HEK293T (cell line): Measurements from ENCODE around the gene NBAS.

Experiments used
- CTCF ChIA-PET: fragments of 350-600 bp; formaldehyde crosslinking; extraction: SDS; loops from one replicate; lab custom pipeline; 2021; ENCODE audit warnings: antibody characterized with exemption, inconsistent platforms; lab: Yijun Ruan, JAX
- POLR2A ChIA-PET: fragments of 350-600 bp; formaldehyde crosslinking; extraction: SDS; loops from one replicate; lab custom pipeline; 2020; ENCODE audit warnings: antibody characterized with exemption, inconsistent platforms; lab: Yijun Ruan, JAX
- DNase-seq: peaks from one replicate; pipeline ENCODE4 v3.0.0; 2012; ENCODE audit warnings: mixed read lengths; ENCODE audit errors: extremely low spot score
- ARNT ChIP-seq: fragments of 450-650 bp; IDR thresholded peaks from 2 replicates; pipeline ENCODE4 v1.6.1; 2017; ENCODE audit warnings: mild to moderate bottlenecking
- BHLHE40 ChIP-seq: fragments of 450-650 bp; IDR thresholded peaks from 2 replicates; pipeline ENCODE4 v1.6.1; 2016; ENCODE audit warnings: mild to moderate bottlenecking, moderate library complexity, borderline replicate concordance
- CTBP1 ChIP-seq: fragments of 450-650 bp; IDR thresholded peaks from 2 replicates; pipeline ENCODE4 v1.6.1; 2016; ENCODE audit warnings: borderline replicate concordance
- ELF4 ChIP-seq: fragments of 450-650 bp; IDR thresholded peaks from 2 replicates; pipeline ENCODE4 v1.6.1; 2017; ENCODE audit warnings: antibody characterized with exemption
- FOXA1 ChIP-seq: fragments of 450-650 bp; IDR thresholded peaks from 2 replicates; pipeline ENCODE4 v1.6.1; 2016; ENCODE audit warnings: mild to moderate bottlenecking
- FOXK2 ChIP-seq: fragments of 450-650 bp; IDR thresholded peaks from 2 replicates; pipeline ENCODE4 v1.6.1; 2016; ENCODE audit warnings: mild to moderate bottlenecking
- FOXM1 ChIP-seq: fragments of 450-650 bp; IDR thresholded peaks from 2 replicates; pipeline ENCODE4 v1.6.1; 2017; ENCODE audit warnings: mild to moderate bottlenecking, borderline replicate concordance
- HDGF ChIP-seq: fragments of 450-650 bp; IDR thresholded peaks from 2 replicates; pipeline ENCODE4 v1.6.1; 2017; ENCODE audit warnings: antibody characterized with exemption, borderline replicate concordance
- L3MBTL2 ChIP-seq: fragments of 450-650 bp; conservative IDR thresholded peaks from 2 replicates; pipeline ENCODE4 v1.6.1; 2016; ENCODE audit warnings: mild to moderate bottlenecking
- LEF1 ChIP-seq: fragments of 450-650 bp; IDR thresholded peaks from 2 replicates; pipeline ENCODE4 v1.6.1; 2017; ENCODE audit warnings: mild to moderate bottlenecking, borderline replicate concordance
- NFRKB ChIP-seq: fragments of 450-650 bp; IDR thresholded peaks from 2 replicates; pipeline ENCODE4 v1.6.1; 2016; ENCODE audit warnings: mild to moderate bottlenecking, moderate library complexity
- SP1 ChIP-seq: fragments of 450-650 bp; IDR thresholded peaks from 2 replicates; pipeline ENCODE4 v1.6.1; 2017
- SUZ12 ChIP-seq: fragments of 450-650 bp; IDR thresholded peaks from 2 replicates; pipeline ENCODE4 v1.6.1; 2016; ENCODE audit warnings: mild to moderate bottlenecking
- TARDBP ChIP-seq: fragments of 450-650 bp; IDR thresholded peaks from 2 replicates; pipeline ENCODE4 v1.6.1; 2016
- ZNF384 ChIP-seq: fragments of 450-650 bp; IDR thresholded peaks from 2 replicates; pipeline ENCODE4 v1.6.1; 2016
- TF ChIP-seq, protein P1 (sequence below): fragments of 450-650 bp; IDR thresholded peaks from 2 replicates; pipeline ENCODE4 v1.6.1; 2016

Gene NBAS

GRCh38 chr2:15593327-15593705 is 32.2 kb upstream of the NBAS start:
- TF ChIP-seq SUZ12 (no peak), FOXM1 (no peak), CTBP1 (no peak), ZNF384 (no peak), FOXA1 (no peak), ARNT (no peak)
- CTCF ChIA-PET = interaction anchor here (0.6 kb wide), 1 partner anchor 1125 kb away, joined by 4 read pairs; no protein-coding TSS in a partner anchor
- POLR2A ChIA-PET = no interaction called here
- no peak for DNase-seq

- TF ChIP-seq L3MBTL2 = peak; percentile 59
- TF ChIP-seq FOXM1 = no peak; the same call in 1 of the 2 replicates
- peak; percentile 73; the same call in 1 of the 2 replicates for TF ChIP-seq NFRKB
- TF ChIP-seq ELF4 = peak; percentile 37; the same call in 1 of the 2 replicates
- TF ChIP-seq FOXK2 = no peak
- peak; percentile 88 for TF ChIP-seq CTBP1
- POLR2A ChIA-PET = no interaction called here
- peak; percentile 80 for DNase-seq
- CTCF ChIA-PET = no interaction called here
Measured at GRCh38 chr2:15591692-15592463, 30.7 kb upstream of the NBAS start, which contains the start of gene DDX1. Gene DDX1, plus strand, starts transcription at chr2:15591868. Its CDS starts 66 bp downstream, at chr2:15591934.

- no peak for TF ChIP-seq ARNT
- peak; percentile 98 for TF ChIP-seq L3MBTL2
- no peak for TF ChIP-seq CTBP1
- TF ChIP-seq ZNF384 = no peak
- TF ChIP-seq, protein P1, sequence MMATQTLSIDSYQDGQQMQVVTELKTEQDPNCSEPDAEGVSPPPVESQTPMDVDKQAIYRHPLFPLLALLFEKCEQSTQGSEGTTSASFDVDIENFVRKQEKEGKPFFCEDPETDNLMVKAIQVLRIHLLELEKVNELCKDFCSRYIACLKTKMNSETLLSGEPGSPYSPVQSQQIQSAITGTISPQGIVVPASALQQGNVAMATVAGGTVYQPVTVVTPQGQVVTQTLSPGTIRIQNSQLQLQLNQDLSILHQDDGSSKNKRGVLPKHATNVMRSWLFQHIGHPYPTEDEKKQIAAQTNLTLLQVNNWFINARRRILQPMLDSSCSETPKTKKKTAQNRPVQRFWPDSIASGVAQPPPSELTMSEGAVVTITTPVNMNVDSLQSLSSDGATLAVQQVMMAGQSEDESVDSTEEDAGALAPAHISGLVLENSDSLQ = no peak
- TF ChIP-seq NFRKB = no peak
- TF ChIP-seq LEF1 = no peak
- DNase-seq = no peak
- POLR2A ChIA-PET = interaction anchor here (0.5 kb wide), 1 partner anchor 446 kb away, joined by 3 read pairs; no protein-coding TSS in a partner anchor
- CTCF ChIA-PET = no interaction called here
Measured at GRCh38 chr2:15591373-15591691, 30.2 kb upstream of the NBAS start.

- POLR2A ChIA-PET = no interaction called here
- peak; percentile 54 for DNase-seq
Measured at GRCh38 chr2:15588329-15588919, 27.3 kb upstream of the NBAS start.

DNA sequence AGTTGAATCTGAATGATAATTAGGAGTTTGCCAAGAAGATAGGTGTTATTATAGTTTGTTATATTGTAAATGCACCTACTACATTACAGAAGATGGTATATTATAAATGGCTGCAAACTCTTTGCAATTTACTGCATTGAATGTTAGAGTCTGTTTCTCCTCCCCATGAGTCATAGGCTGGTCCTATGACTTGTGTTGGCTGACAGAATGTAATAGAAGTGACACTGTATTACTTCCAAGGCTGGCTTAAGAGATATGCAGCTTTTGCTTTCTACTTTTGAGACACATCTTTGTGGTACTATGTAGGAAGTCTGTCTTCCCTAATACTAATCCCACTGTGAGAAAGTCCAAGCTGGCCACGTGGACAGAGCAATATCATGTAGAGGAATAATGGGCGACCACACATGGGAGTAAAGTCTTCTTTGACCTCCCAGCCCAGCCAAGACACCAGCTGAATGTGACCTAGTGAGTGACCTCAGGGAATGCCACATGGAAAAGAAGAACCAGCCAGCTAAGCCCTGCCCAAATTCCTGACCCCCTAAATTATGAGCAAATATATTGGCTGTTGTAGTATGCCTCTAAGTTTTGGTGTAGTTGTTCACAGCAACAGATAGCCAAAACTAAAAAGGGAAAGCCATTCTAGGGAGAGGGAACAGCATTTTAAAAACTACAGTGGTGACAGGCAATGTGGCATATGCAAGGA is 23.8 kb upstream of the NBAS start:
- POLR2A ChIA-PET = no interaction called here

More at GRCh38 chr2:15588329-15588919, 27.3 kb upstream of the NBAS start:
- TF ChIP-seq BHLHE40 = no peak
- TF ChIP-seq, protein P1 = no peak
- TF ChIP-seq TARDBP = no peak
- TF ChIP-seq FOXM1 = no peak
- TF ChIP-seq SP1 = no peak
- TF ChIP-seq HDGF = no peak
- TF ChIP-seq NFRKB = no peak
- TF ChIP-seq FOXA1 = no peak
- TF ChIP-seq ELF4 = no peak
- TF ChIP-seq CTBP1 = no peak
- TF ChIP-seq L3MBTL2 = no peak
- TF ChIP-seq LEF1 = no peak
- TF ChIP-seq ARNT = no peak
- no peak for TF ChIP-seq SUZ12
- no peak for TF ChIP-seq ZNF384
- no peak for TF ChIP-seq FOXK2
- CTCF ChIA-PET = interaction anchor here (0.6 to 1.5 kb wide), 2 partner anchors 11 to 317 kb away, joined by 3 to 5 read pairs; no protein-coding TSS in a partner anchor

More for the DNA sequence above, 23.8 kb upstream of the NBAS start:
- DNase-seq = no peak
- TF ChIP-seq LEF1 = no peak
- no peak for TF ChIP-seq TARDBP
- TF ChIP-seq ELF4 = no peak
- TF ChIP-seq CTBP1 = no peak
- no peak for TF ChIP-seq ZNF384
- no peak for TF ChIP-seq BHLHE40
- no peak for TF ChIP-seq SP1
- TF ChIP-seq, protein P1 = no peak
- no peak for TF ChIP-seq FOXA1
- TF ChIP-seq L3MBTL2 = no peak
- no peak for TF ChIP-seq FOXM1
- no peak for TF ChIP-seq HDGF
- no peak for TF ChIP-seq SUZ12
- CTCF ChIA-PET = no interaction called here
